H7 (cell line): ENCODE data around the gene RBM15. TPM values are rescaled to one million over a fixed set of nuclear protein-coding genes. Genes with fewer than 3 reads are reported as not detected.

Source experiments
- DNase-seq: peaks from one replicate; pipeline ENCODE4 v3.0.0; 2012
- H3K27me3 ChIP-seq: 2 replicates; pipeline ENCODE4 v1.6.0; 2011; ENCODE audit warnings: mild to moderate bottlenecking, low read length; ENCODE audit not compliant: control insufficient read depth, insufficient read depth
- H3K36me3 ChIP-seq: replicated peaks from 2 replicates; pipeline ENCODE4 v1.5.1; 2011; ENCODE audit warnings: low read length; ENCODE audit not compliant: control insufficient read depth, insufficient read depth
- H3K4me3 ChIP-seq: 2 replicates; pipeline ENCODE4 v1.5.1; 2011; ENCODE audit warnings: low read depth, mild to moderate bottlenecking, control low read depth, low read length, moderate library complexity; ENCODE audit not compliant: insufficient read depth
- total RNA-seq: library from RNA; depleted of rRNA; stranded (reverse); fragments of >200 nt; shearing (Covaris generic); gene quantifications from 2 replicates; pipeline ENCODE4 v1.2.3, GENCODE V29; 2014; rRNA removed

The RBM15 gene
- total RNA-seq, 1 experiment from 2014 or later, result 56.6 TPM

GRCh38 chr1:110390096-110390495 lies 50.9 kb downstream of the RBM15 start:
- no peaks in the 10 kb centered on the region for H3K36me3 ChIP-seq
- no peak for DNase-seq
- H3K4me3 ChIP-seq, result no peak overlapping the region
- no peaks in the 10 kb centered on the region for H3K27me3 ChIP-seq

DNA sequence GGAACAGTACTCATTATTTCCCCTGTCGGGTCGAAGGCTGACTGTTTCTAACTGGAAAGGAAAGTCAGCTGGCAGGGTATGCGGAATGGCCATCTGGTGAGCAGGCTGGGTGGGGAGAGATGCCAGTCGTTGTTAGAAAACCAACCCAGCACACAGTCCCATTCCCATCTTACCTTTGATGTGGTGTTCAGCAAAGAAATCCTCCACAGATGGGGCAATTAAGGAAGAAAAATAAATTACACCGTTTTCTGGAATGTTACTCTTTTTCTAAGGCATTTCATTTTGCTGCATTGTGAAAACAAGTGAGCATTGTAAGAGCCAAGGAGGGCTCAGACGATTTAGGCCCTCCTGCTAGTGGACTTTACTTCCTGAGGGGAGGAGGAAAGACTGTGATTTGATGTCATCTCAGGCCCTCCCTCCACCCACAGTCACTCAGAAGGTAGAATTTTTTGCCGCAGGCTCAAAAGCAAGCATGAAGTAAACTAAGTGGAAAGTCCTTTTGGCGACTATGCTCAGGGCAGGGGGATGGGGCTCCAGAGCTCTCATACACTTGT lies 51.6 kb downstream of the RBM15 start, which contains the start of gene SLC16A4:
Gene SLC16A4, minus strand, starts transcription at position 335 of the 554 bp plus-strand sequence. CDS start 1,703 bp downstream, outside the sequence.
- H3K4me3 ChIP-seq, result no peak within 1 kb of the TSS
- DNase-seq, result peak; percentile 34
- H3K36me3 ChIP-seq, result no peaks in the 10 kb centered on the region
- no peaks in the 10 kb centered on the region for H3K27me3 ChIP-seq

- H3K4me3 ChIP-seq, result no peak overlapping the region
- no peaks in the 10 kb centered on the region for H3K27me3 ChIP-seq
- no peak for DNase-seq
- no peaks in the 10 kb centered on the region for H3K36me3 ChIP-seq
Observed at GRCh38 chr1:110393286-110393685, 54.1 kb downstream of the RBM15 start.

GRCh38 chr1:110393691-110394492 lies 54.7 kb downstream of the RBM15 start:
- no peak overlapping the region for H3K4me3 ChIP-seq
- H3K36me3 ChIP-seq, result no peaks in the 10 kb centered on the region
- no peak for DNase-seq

GRCh38 chr1:110394493-110394820 lies 55.3 kb downstream of the RBM15 start:
- no peaks in the 10 kb centered on the region for H3K36me3 ChIP-seq
- H3K27me3 ChIP-seq, result no peaks in the 10 kb centered on the region
- DNase-seq, result no peak
- H3K4me3 ChIP-seq, result no peak overlapping the region

More at GRCh38 chr1:110393691-110394492, 54.7 kb downstream of the RBM15 start:
- H3K27me3 ChIP-seq, result no peaks in the 10 kb centered on the region

Other genes with a start within 250 kb of the RBM15 start
- gene UBL4B, start 226.9 kb upstream of the RBM15 start, total RNA-seq, result not detected in 2 replicates
- gene SLC6A17, start 188.9 kb upstream of the RBM15 start, total RNA-seq, result 0.17 and 0.22 TPM in 2 replicates
- 3.3 and 8.6 TPM in 2 replicates for gene KCNC4, start 129.1 kb upstream of the RBM15 start, total RNA-seq
- 0.41 and 0.42 TPM in 2 replicates for gene SLC16A4, start 51.6 kb downstream of the RBM15 start, total RNA-seq
- gene LAMTOR5, start 68.3 kb downstream of the RBM15 start, total RNA-seq, result 33.8 and 40.6 TPM in 2 replicates
- gene PROK1, start 111.8 kb downstream of the RBM15 start, total RNA-seq, result not detected in 2 replicates
- not detected in 2 replicates for gene KCNA10, start 179.8 kb downstream of the RBM15 start, total RNA-seq